ENCODE results near the gene ETV6. TPM values are rescaled to one million over a fixed set of nuclear protein-coding genes. Genes with fewer than 3 reads are reported as not detected.

Gene ETV6
- total and polyA plus RNA-seq, 2 of the 8 experiments (the other 6 are each of a cell fraction or from before 2014, with no cell fraction given): 5.5 to 23.9 TPM

DNA sequence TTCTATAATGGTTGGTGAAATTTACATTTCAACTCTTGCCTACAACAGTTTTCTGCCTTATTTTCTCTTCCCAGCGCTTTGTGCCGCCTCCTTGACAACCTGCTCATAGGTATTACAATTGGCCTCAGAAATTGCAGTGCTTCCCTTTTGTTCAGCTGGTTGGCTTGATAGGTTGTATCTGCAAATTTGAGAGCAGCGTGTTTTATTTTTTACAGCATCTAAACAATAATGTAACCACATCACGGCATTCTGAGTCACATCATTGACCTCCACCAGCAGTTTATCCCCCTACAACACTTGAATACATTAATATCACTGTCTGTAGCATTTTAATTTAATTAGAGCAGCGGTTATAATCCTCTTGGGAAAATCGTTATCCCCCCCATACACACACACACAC, 99.4 kb downstream of the ETV6 start:
- no peak overlapping the region for H2BK20ac ChIP-seq (ENCODE audit: low read length)
- H3K4me3 ChIP-seq (ENCODE audit: extremely low read depth in 1 of 4, insufficient read depth in 2 of 4, low read depth in 3 of 4, low read length in 4 of 4): no peak overlapping the region
- DNase-seq (ENCODE audit: low read depth in 1 of 2, low spot score in 2 of 2): no peak
- no peak for TF ChIP-seq CHD2 (IDR thresholded peaks at IDR 0.05; ENCODE audit: low read length)
- H3K79me1 ChIP-seq (ENCODE audit: low read depth, low read length): peaks cover 2% of the 10 kb centered on the region; the same call in 1 of the 2 replicates
- no peak overlapping the region for H3K18ac ChIP-seq (ENCODE audit: extremely low read depth, low read length)
- 90% methylated on average over 6 of the region's 6 CpGs; no CpG with 5 or more reads in 1 of the 2 experiments for WGBS, 2 experiments (ENCODE audit: extremely low coverage in 1 of 2, insufficient coverage in 1 of 2, insufficient read length in 1 of 2, insufficient replicate concordance in 2 of 2, low coverage in 1 of 2, low lambda C conversion rate in 2 of 2, missing lambda C conversion rate in 1 of 2)
- no peak overlapping the region for H3K23ac ChIP-seq (ENCODE audit: insufficient read length)
- no peak overlapping the region for H2BK15ac ChIP-seq (ENCODE audit: low read length)
- H2AFZ ChIP-seq (ENCODE audit: low read length): no peak overlapping the region
- H3K9ac ChIP-seq (replicated peaks in 1 of 4; ENCODE audit: extremely low read depth in 1 of 4, low read depth in 3 of 4, low read length in 3 of 4): no peak overlapping the region
- H3K27me3 ChIP-seq (replicated peaks in 1 of 4; ENCODE audit: control insufficient read depth in 3 of 4, extremely low read depth in 1 of 4, insufficient read depth in 3 of 4, low read length in 3 of 4): no peaks in the 10 kb centered on the region
- no peak overlapping the region for H2BK120ac ChIP-seq (replicated peaks; ENCODE audit: low read depth, low read length)
- no peak overlapping the region for H3K4ac ChIP-seq (replicated peaks; ENCODE audit: insufficient read length, low read depth, low read length)
- no peak overlapping the region for H2BK12ac ChIP-seq (ENCODE audit: low read depth, low read length)
- peaks cover 16 to 23% (median 22%) of the 10 kb centered on the region in 4 experiments for H3K4me1 ChIP-seq (replicated peaks in 1 of 4; ENCODE audit: control insufficient read depth in 3 of 4, insufficient read depth in 4 of 4, low read length in 3 of 4)
- H3K23me2 ChIP-seq (ENCODE audit: low read depth, low read length): no peaks in the 10 kb centered on the region; the same call in 1 of the 2 replicates
- FAIRE-seq: no peak
- no peak overlapping the region for H4K8ac ChIP-seq (ENCODE audit: extremely low read depth, insufficient read depth, low read length)
- H4K20me1 ChIP-seq (replicated peaks in 1 of 2; ENCODE audit: control insufficient read depth in 1 of 2, insufficient read depth in 2 of 2, low read length in 2 of 2): no peaks in the 10 kb centered on the region
- no peak overlapping the region for H2BK5ac ChIP-seq (ENCODE audit: low read depth, low read length)
- no peak overlapping the region for H4K5ac ChIP-seq (ENCODE audit: insufficient read length, low read depth, low read length)
- ChIA-PET POLR2A (ENCODE audit: partially characterized antibody) (interaction anchor here (1.5 kb wide), 2 partner anchors 13 to 126 kb away, joined by 4 to 5 read pairs; no protein-coding TSS in a partner anchor), CTCF (ENCODE audit: partially characterized antibody) (interaction anchor here (0.6 to 2.0 kb wide), 4 partner anchors 22 to 250 kb away, joined by 3 to 6 read pairs (median 4); no protein-coding TSS in a partner anchor)
- H3K79me2 ChIP-seq (ENCODE audit: control insufficient read depth in 1 of 2, insufficient read depth in 2 of 2, low read length in 2 of 2): peaks cover 0 to 21% of the 10 kb centered on the region in 2 experiments; a peak in 3 of 4 replicates
- H3K27ac ChIP-seq (ENCODE audit: low read depth, low read length): no peak overlapping the region
- H3K4me2 ChIP-seq (ENCODE audit: insufficient read depth in 1 of 2, low read depth in 2 of 2, low read length in 2 of 2): no peak overlapping the region
- no peak overlapping the region for H3K56ac ChIP-seq (replicated peaks; ENCODE audit: insufficient read length, low read depth, low read length)
- no peaks in the 10 kb centered on the region for H3K9me3 ChIP-seq (ENCODE audit: insufficient read depth in 2 of 2, low read depth in 1 of 2, low read length in 1 of 2)
- H3K14ac ChIP-seq (ENCODE audit: insufficient read length): no peak overlapping the region
- H3K36me3 ChIP-seq (ENCODE audit: control insufficient read depth in 2 of 4, insufficient read depth in 4 of 4, low read length in 3 of 4): 0 out of 8 replicates have a peak, but pooled peaks cover 0 to 3% (median 0%) of the 10 kb centered on the region in 4 experiments
- no peak overlapping the region for H4K91ac ChIP-seq (replicated peaks; ENCODE audit: insufficient read length, low read length)
- no peak overlapping the region for H2AK5ac ChIP-seq (ENCODE audit: low read depth, low read length)

Data from H1 (cell line).